ENCODE data around the gene ADGRL3. TPM values are rescaled to one million over a fixed set of nuclear protein-coding genes. Genes with fewer than 3 reads are reported as not detected.
"Not testable (repeated sequence)": the region's sequence is repeated elsewhere in the genome, so short reads cannot be mapped to it uniquely, and the experiment has no call there.

The ADGRL3 gene
- total RNA-seq, 1 donor from 2014 or later = 31.3 TPM

DNA sequence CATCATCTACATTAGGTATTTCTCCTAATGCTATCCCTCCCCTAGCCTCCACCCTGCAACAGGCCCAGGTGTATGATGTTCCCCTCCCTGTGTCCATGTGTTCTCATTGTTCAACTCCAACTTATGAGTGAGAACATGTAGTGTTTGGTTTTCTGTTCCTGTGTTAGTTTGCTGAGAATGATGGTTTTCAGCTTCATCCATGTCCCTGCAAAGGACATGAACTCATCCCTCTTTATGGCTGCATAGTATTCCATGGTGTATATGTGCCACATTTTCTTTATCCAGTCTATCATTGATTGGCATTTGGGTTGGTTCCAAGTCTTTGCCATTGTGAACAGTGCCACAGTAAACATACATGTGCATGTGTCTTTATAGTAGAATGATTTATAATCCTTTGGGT, 7.0 kb downstream of the ADGRL3 start:
- not testable (repeated sequence) for H3K9ac ChIP-seq (ENCODE audit: low read length); H3K27me3 ChIP-seq (ENCODE audit: insufficient read depth, low read length); H3K9me3 Mint-ChIP-seq (ENCODE audit: unreplicated experiment); H3K79me2 ChIP-seq (ENCODE audit: insufficient read depth, low read length); FAIRE-seq; H3K9me3 ChIP-seq (ENCODE audit: insufficient read depth, low read depth, low read length); H3K4me1 ChIP-seq (ENCODE audit: insufficient read depth, low read length); H3K27me3 Mint-ChIP-seq (ENCODE audit: low read depth, unreplicated experiment); DNase-seq (ENCODE audit: low read depth); H3K36me3 ChIP-seq (ENCODE audit: insufficient read depth, low read length); H3K4me2 ChIP-seq (ENCODE audit: low read length); H3K27ac ChIP-seq (ENCODE audit: low read depth, low read length); H3K27ac Mint-ChIP-seq (ENCODE audit: unreplicated experiment); H3K36me3 Mint-ChIP-seq (ENCODE audit: low read depth, unreplicated experiment); H4K20me1 ChIP-seq (ENCODE audit: insufficient read depth, low read length); H3K4me3 Mint-ChIP-seq (ENCODE audit: unreplicated experiment); H2AFZ ChIP-seq (ENCODE audit: low read depth, low read length); H3K4me3 ChIP-seq (ENCODE audit: insufficient read depth, low read depth, low read length)
- peaks cover 40% of the 10 kb centered on the region for H3K4me1 Mint-ChIP-seq (ENCODE audit: low read depth, unreplicated experiment)

DNA sequence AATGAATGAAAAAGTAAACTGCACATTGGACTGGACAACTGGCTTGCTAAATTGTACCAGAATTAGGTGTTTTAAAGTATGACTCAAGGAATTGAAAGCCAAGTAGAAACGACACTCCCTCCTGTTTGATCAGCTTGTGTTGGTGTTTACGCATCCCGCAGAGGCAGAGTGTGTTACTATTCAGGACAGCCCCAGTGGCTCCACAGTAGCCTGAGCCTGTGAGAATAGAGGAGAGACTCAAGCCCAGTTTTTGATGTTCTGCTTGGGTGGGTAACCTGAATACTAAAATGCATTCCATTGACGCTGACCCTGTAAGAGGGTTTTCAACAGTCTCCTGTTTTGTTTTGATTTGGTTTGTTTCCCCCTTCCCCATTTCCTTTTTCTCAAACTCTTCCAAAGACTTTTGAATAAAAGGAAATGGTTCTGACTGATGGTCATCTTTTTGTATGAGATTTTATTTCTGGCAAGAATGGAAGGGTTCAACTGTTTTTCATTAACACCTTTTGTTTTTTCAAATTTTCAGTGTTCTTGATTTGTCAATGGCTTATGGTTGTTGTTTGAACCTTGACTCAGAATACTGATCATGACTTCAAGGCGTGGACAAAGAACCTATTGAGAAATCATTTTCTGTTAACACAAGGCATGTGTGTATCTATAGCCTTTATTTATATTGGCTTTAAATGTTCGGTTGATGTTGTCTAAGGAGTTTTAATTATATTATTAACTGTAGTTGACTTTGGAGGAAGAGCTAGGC, 10.2 kb downstream of the ADGRL3 start:
- H3K4me1 ChIP-seq (ENCODE audit: insufficient read depth, low read length) = no peaks in the 10 kb centered on the region
- no peak overlapping the region for H3K4me2 ChIP-seq (ENCODE audit: low read length)
- no peaks in the 10 kb centered on the region for H3K9me3 ChIP-seq (ENCODE audit: insufficient read depth, low read depth, low read length)
- peaks cover 23% of the 10 kb centered on the region for H3K4me1 Mint-ChIP-seq (ENCODE audit: low read depth, unreplicated experiment)
- H3K79me2 ChIP-seq (ENCODE audit: insufficient read depth, low read length) = no peaks in the 10 kb centered on the region
- no peak overlapping the region for H3K9ac ChIP-seq (ENCODE audit: low read length)
- H3K9me3 Mint-ChIP-seq (ENCODE audit: unreplicated experiment) = no peaks in the 10 kb centered on the region
- H3K4me3 Mint-ChIP-seq (ENCODE audit: unreplicated experiment) = peak overlapping the region; percentile 36
- TF ChIP-seq, protein P1, sequence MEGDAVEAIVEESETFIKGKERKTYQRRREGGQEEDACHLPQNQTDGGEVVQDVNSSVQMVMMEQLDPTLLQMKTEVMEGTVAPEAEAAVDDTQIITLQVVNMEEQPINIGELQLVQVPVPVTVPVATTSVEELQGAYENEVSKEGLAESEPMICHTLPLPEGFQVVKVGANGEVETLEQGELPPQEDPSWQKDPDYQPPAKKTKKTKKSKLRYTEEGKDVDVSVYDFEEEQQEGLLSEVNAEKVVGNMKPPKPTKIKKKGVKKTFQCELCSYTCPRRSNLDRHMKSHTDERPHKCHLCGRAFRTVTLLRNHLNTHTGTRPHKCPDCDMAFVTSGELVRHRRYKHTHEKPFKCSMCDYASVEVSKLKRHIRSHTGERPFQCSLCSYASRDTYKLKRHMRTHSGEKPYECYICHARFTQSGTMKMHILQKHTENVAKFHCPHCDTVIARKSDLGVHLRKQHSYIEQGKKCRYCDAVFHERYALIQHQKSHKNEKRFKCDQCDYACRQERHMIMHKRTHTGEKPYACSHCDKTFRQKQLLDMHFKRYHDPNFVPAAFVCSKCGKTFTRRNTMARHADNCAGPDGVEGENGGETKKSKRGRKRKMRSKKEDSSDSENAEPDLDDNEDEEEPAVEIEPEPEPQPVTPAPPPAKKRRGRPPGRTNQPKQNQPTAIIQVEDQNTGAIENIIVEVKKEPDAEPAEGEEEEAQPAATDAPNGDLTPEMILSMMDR (IDR thresholded peaks at IDR 0.05; ENCODE audit: insufficient read depth, low read depth, low read length) = no peak
- no peak for TF ChIP-seq EZH2 (IDR thresholded peaks at IDR 0.05; ENCODE audit: insufficient read depth, low read length)
- no peaks in the 10 kb centered on the region for H4K20me1 ChIP-seq (ENCODE audit: insufficient read depth, low read length)
- no peaks in the 10 kb centered on the region for H3K27me3 Mint-ChIP-seq (ENCODE audit: low read depth, unreplicated experiment)
- no peaks in the 10 kb centered on the region for H3K36me3 Mint-ChIP-seq (ENCODE audit: low read depth, unreplicated experiment)
- peak overlapping the region; percentile 5 for H3K27ac Mint-ChIP-seq (ENCODE audit: unreplicated experiment)
- H3K4me3 ChIP-seq (ENCODE audit: insufficient read depth, low read depth, low read length) = no peak overlapping the region
- H2AFZ ChIP-seq (ENCODE audit: low read depth, low read length) = peak overlapping the region; percentile 38
- no peak for DNase-seq (ENCODE audit: low read depth)
- no peaks in the 10 kb centered on the region for H3K27me3 ChIP-seq (ENCODE audit: insufficient read depth, low read length)
- no peak overlapping the region for H3K27ac ChIP-seq (ENCODE audit: low read depth, low read length)
- FAIRE-seq = no peak
- H3K36me3 ChIP-seq (ENCODE audit: insufficient read depth, low read length) = no peaks in the 10 kb centered on the region

DNA sequence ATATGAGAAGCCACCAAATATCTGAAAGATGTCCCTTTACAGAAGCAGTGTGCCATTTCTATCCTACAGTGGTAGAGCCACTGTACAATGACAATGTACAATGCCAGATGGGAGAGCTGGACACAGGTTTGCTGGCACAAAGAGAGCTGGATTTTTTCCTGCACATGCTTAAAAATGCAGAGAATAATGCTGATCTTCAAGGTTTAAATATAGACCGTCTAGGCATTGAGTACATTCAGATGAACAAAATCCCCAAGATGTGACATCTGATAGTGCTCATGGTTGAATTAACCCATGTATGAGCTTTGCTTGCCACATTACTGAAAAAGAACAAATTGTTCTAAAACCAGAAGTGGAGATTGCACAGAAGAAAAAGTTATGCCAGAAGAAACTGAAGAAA, 11.7 kb downstream of the ADGRL3 start:
- no peaks in the 10 kb centered on the region for H4K20me1 ChIP-seq (ENCODE audit: insufficient read depth, low read length)
- TF ChIP-seq, protein P1 (IDR thresholded peaks at IDR 0.05; ENCODE audit: insufficient read depth, low read depth, low read length) = no peak
- no peak for TF ChIP-seq EZH2 (IDR thresholded peaks at IDR 0.05; ENCODE audit: insufficient read depth, low read length)
- H3K4me2 ChIP-seq (ENCODE audit: low read length) = no peak overlapping the region
- no peak overlapping the region for H3K9ac ChIP-seq (ENCODE audit: low read length)
- no peaks in the 10 kb centered on the region for H3K4me1 ChIP-seq (ENCODE audit: insufficient read depth, low read length)
- no peaks in the 10 kb centered on the region for H3K27me3 ChIP-seq (ENCODE audit: insufficient read depth, low read length)
- no peak overlapping the region for H3K4me3 ChIP-seq (ENCODE audit: insufficient read depth, low read depth, low read length)
- H3K27ac Mint-ChIP-seq (ENCODE audit: unreplicated experiment) = no peak overlapping the region
- H3K27me3 Mint-ChIP-seq (ENCODE audit: low read depth, unreplicated experiment) = no peaks in the 10 kb centered on the region
- FAIRE-seq (no peak), DNase-seq (ENCODE audit: low read depth) (no peak)
- no peaks in the 10 kb centered on the region for H3K9me3 Mint-ChIP-seq (ENCODE audit: unreplicated experiment)
- H3K36me3 ChIP-seq (ENCODE audit: insufficient read depth, low read length) = no peaks in the 10 kb centered on the region
- H3K27ac ChIP-seq (ENCODE audit: low read depth, low read length) = no peak overlapping the region
- H3K36me3 Mint-ChIP-seq (ENCODE audit: low read depth, unreplicated experiment) = no peaks in the 10 kb centered on the region
- H2AFZ ChIP-seq (ENCODE audit: low read depth, low read length) = no peak overlapping the region
- no peaks in the 10 kb centered on the region for H3K79me2 ChIP-seq (ENCODE audit: insufficient read depth, low read length)
- no peaks in the 10 kb centered on the region for H3K9me3 ChIP-seq (ENCODE audit: insufficient read depth, low read depth, low read length)
- peaks cover 20% of the 10 kb centered on the region for H3K4me1 Mint-ChIP-seq (ENCODE audit: low read depth, unreplicated experiment)
- no peak overlapping the region for H3K4me3 Mint-ChIP-seq (ENCODE audit: unreplicated experiment)
